Endothelial cell of umbilical vein (primary cell): ENCODE data around the gene CALML5. TPM values are rescaled to one million over a fixed set of nuclear protein-coding genes. Genes with fewer than 3 reads are reported as not detected.

Experiments used
- BruUV-seq: library from RNA; stranded (reverse); fragments of 400-500 nt; replicated peaks from 2 replicates; lab custom pipeline; 2021; lab: Mats Ljungman, UMichigan
- CTCF ChIA-PET: fragments of 300-600, 350-600 bp; sonication (Branson Sonifier 250); formaldehyde crosslinking; loops from one replicate; lab custom pipeline; 2021; ENCODE audit warnings: antibody characterized with exemption, inconsistent platforms; lab: Charles Lee
- POLR2A ChIA-PET: fragments of 300-600, 350-600 bp; sonication (Branson Sonifier 250); formaldehyde crosslinking; loops from one replicate; lab custom pipeline; 2021; ENCODE audit warnings: antibody characterized with exemption, inconsistent platforms; lab: Charles Lee
- DNase-seq: peaks from one replicate; pipeline ENCODE4 v3.0.0-alpha.2; 2011; ENCODE audit warnings: low read depth, low spot score
- FAIRE-seq: peaks from 2 replicates; lab custom pipeline; 2011; peaks lifted over from hg19 to GRCh38; lab: Jason Lieb, UNC
- H2AFZ ChIP-seq: 2 replicates; pipeline ENCODE4 v1.6.0; 2012; ENCODE audit warnings: low read depth, low read length, control low read depth, inconsistent platforms
- H3K27ac ChIP-seq: 2 replicates; pipeline ENCODE4 v1.5.1; 2011; ENCODE audit warnings: low read depth, mild to moderate bottlenecking, control low read depth, low read length, moderate library complexity; ENCODE audit not compliant: insufficient read depth
- H3K27me3 ChIP-seq, 2 experiments: 2 replicates each; pipeline versions ENCODE4 v1.6.0 to v1.6.1; 2011; ENCODE audit warnings: low read length in 2 of 2, mixed read lengths in 1 of 2; ENCODE audit not compliant: control insufficient read depth in 2 of 2, insufficient read depth in 2 of 2
- H3K36me3 ChIP-seq, 2 experiments: 2 replicates in 1 of 2; 3 replicates in 1 of 2; pipeline ENCODE4 v1.5.1; 2011; ENCODE audit warnings: low read length in 2 of 2, mild to moderate bottlenecking in 1 of 2, moderate library complexity in 1 of 2; ENCODE audit not compliant: control insufficient read depth in 2 of 2, insufficient read depth in 2 of 2; ENCODE audit errors: extremely low read depth in 1 of 2
- H3K4me1 ChIP-seq: 3 replicates; pipeline ENCODE4 v1.5.1; 2011; ENCODE audit warnings: mild to moderate bottlenecking, low read length; ENCODE audit not compliant: control insufficient read depth, insufficient read depth; ENCODE audit errors: extremely low read depth
- H3K4me2 ChIP-seq: 2 replicates; pipeline ENCODE4 v1.6.1; 2011; ENCODE audit warnings: low read length, control low read depth, mixed read lengths; ENCODE audit not compliant: insufficient read depth
- H3K4me3 ChIP-seq, 3 experiments: fragments of 200-600 bp in 1 of 3; sonication (generic), shearing (Covaris generic) in 1 of 3; replicated peaks in 1 of 3; 2 replicates each; pipeline ENCODE4 v1.5.1; 2011 to 2016; ENCODE audit warnings: control low read depth in 3 of 3, low read length in 3 of 3, mild to moderate bottlenecking in 2 of 3, inconsistent platforms in 1 of 3, low read depth in 1 of 3, moderate library complexity in 1 of 3; ENCODE audit not compliant: insufficient read depth in 1 of 3
- H3K79me2 ChIP-seq: 2 replicates; pipeline ENCODE4 v1.6.0; 2012; ENCODE audit warnings: low read length, inconsistent platforms; ENCODE audit not compliant: control insufficient read depth, insufficient read depth
- H3K9ac ChIP-seq: replicated peaks from 2 replicates; pipeline ENCODE3; 2011; ENCODE audit warnings: low read length, control low read depth; ENCODE audit not compliant: insufficient read depth; ENCODE audit errors: extremely low read depth
- H3K9me1 ChIP-seq: replicated peaks from 3 replicates; pipeline ENCODE4 v1.6.0; 2011; ENCODE audit warnings: mild to moderate bottlenecking, low read length; ENCODE audit not compliant: control insufficient read depth, insufficient read depth; ENCODE audit errors: extremely low read depth
- H3K9me3 ChIP-seq: replicated peaks from 2 replicates; pipeline ENCODE4 v1.5.1; 2012; ENCODE audit warnings: low read length, inconsistent platforms; ENCODE audit not compliant: control insufficient read depth, insufficient read depth
- H4K20me1 ChIP-seq: replicated peaks from 2 replicates; pipeline ENCODE3; 2011; ENCODE audit warnings: mild to moderate bottlenecking, low read length; ENCODE audit not compliant: control insufficient read depth, insufficient read depth; ENCODE audit errors: extremely low read depth
- EZH2 ChIP-seq: IDR thresholded peaks from 2 replicates; pipeline ENCODE4 v1.6.1; 2012; ENCODE audit warnings: borderline replicate concordance, low read depth, mild to moderate bottlenecking, moderate library complexity, low read length, inconsistent platforms; ENCODE audit not compliant: severe bottlenecking
- FOS ChIP-seq: IDR thresholded peaks from 2 replicates; pipeline ENCODE4 v1.6.1; 2011; ENCODE audit warnings: mild to moderate bottlenecking, low read length, moderate library complexity, borderline replicate concordance; ENCODE audit not compliant: insufficient read depth
- GATA2 ChIP-seq: IDR thresholded peaks from 2 replicates; pipeline ENCODE4 v1.7.0; 2011; ENCODE audit warnings: low read depth, mild to moderate bottlenecking, moderate library complexity, mixed read lengths, low read length; ENCODE audit not compliant: insufficient read length, insufficient read depth
- MYC ChIP-seq: IDR thresholded peaks from one replicate; pipeline ENCODE4 v1.6.1; 2011; ENCODE audit warnings: mild to moderate bottlenecking, low read depth, low read length
- POLR2A ChIP-seq: IDR thresholded peaks from 2 replicates; pipeline ENCODE4 v1.6.1; 2012; ENCODE audit warnings: low read depth, mild to moderate bottlenecking, control low read depth, low read length
- POLR2AphosphoS5 ChIP-seq: IDR thresholded peaks from 2 replicates; pipeline ENCODE4 v1.6.1; 2012; ENCODE audit warnings: low read depth, mild to moderate bottlenecking, control low read depth, low read length, moderate library complexity; ENCODE audit not compliant: insufficient read depth
- dilution Hi-C: fragments of 300-500 bp; cut with MboI; formaldehyde crosslinking; loops from one replicate; pipeline ENCODE4 v1.15.0; 2019; ENCODE audit warnings: low sequenced_read_pairs; ENCODE audit not compliant: extremely low pct_ligation_motif_present
- intact Hi-C: fragments of 100-400 bp; cut with micrococcal nuclease; formaldehyde crosslinking; loops from one replicate; pipeline ENCODE4 v1.10.0; 2022
- polyA plus RNA-seq, 4 experiments: library from polyadenylated mRNA; depleted of rRNA in 3 of 4; stranded (reverse) in 3 of 4; unstranded in 1 of 4; fragments of >200 nt; gene quantifications; 2 replicates each; pipeline versions ENCODE4 v1.2.1 to v1.2.3, GENCODE V29; 2011 to 2012; ENCODE audit warnings: missing spikeins in 1 of 4
- total RNA-seq: library from RNA; stranded (reverse); gene quantifications from 2 replicates; pipeline ENCODE4 v1.2.3, GENCODE V29; 2021
- TF ChIP-seq, protein P1 (sequence below), 2 donors: IDR thresholded peaks; 1 replicate in 1 of 2; 2 replicates in 1 of 2; pipeline ENCODE4 v1.5.1; 2011; ENCODE audit warnings: low read length in 2 of 2, mild to moderate bottlenecking in 2 of 2, moderate library complexity in 2 of 2, control low read depth in 1 of 2, inconsistent platforms in 1 of 2, low read depth in 1 of 2; ENCODE audit not compliant: insufficient read depth in 1 of 2; ENCODE audit errors: extremely low read depth in 1 of 2

CALML5 gene
- total and polyA plus RNA-seq, 2 donors (not counting 3 experiments of a cell fraction or from before 2014, with no cell fraction given) = not detected

DNA sequence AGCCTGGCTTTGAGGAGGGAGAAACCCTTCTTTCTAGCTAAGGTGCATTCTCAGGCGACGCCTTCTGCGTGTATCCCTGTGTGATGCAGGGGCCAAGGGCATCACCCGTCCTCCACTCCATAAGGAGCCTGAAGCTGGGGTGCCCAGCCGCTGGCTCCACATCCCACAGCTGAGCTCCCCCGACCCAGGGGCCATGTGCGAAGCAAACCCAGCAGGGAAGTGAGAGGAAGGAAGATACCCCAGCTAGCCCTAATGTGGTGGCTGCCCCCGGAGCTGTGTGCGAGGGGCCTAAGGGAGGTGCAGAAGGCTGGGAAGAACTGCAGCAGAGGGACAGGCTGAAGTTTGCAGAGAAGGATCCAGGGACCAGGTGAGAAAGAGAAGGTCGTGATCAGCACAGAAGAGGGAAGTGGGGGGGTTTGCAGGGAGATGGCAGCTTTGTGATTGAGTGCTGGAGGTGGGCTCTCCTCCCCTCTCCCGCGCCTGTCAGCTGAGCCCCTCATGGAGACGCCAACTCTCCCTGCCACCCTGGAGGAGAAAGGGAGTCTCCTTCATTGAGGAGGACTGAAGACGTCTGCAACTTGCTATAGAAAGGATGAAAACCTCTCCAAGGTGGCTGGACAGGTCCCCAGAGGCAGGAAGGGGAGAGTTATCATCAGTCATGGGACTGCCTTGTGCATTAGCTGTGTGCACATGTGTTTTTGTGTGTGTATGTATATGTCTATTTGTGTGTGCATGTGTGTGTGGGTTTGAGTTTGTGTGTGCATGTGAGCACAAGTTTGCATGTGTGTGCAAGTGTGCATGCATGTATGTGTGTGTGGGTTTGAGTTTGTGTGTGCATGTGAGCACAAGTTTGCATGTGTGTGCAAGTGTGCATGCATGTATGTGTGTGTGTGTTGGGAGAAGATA, 3.5 kb upstream of the CALML5 start:
- intact Hi-C loops (no loop called here), dilution Hi-C loops (no loop called here)
- Histone ChIP-seq H3K79me2 (no peaks in the 10 kb centered on the region), H3K9ac (no peak overlapping the region), H3K4me1 (no peaks in the 10 kb centered on the region), H3K27me3 (peaks cover 1 to 2% of the 10 kb centered on the region in 2 experiments), H3K4me3 (no peak overlapping the region), H3K9me3 (no peaks in the 10 kb centered on the region), H2AFZ (no peak overlapping the region), H3K36me3 (no peaks in the 10 kb centered on the region), H3K9me1 (no peaks in the 10 kb centered on the region), H3K4me2 (no peak overlapping the region), H4K20me1 (no peaks in the 10 kb centered on the region), H3K27ac (no peak overlapping the region)
- TF ChIP-seq MYC (no peak), FOS (no peak), GATA2 (no peak), EZH2 (no peak), POLR2A (no peak), POLR2AphosphoS5 (no peak)
- TF ChIP-seq, protein P1, sequence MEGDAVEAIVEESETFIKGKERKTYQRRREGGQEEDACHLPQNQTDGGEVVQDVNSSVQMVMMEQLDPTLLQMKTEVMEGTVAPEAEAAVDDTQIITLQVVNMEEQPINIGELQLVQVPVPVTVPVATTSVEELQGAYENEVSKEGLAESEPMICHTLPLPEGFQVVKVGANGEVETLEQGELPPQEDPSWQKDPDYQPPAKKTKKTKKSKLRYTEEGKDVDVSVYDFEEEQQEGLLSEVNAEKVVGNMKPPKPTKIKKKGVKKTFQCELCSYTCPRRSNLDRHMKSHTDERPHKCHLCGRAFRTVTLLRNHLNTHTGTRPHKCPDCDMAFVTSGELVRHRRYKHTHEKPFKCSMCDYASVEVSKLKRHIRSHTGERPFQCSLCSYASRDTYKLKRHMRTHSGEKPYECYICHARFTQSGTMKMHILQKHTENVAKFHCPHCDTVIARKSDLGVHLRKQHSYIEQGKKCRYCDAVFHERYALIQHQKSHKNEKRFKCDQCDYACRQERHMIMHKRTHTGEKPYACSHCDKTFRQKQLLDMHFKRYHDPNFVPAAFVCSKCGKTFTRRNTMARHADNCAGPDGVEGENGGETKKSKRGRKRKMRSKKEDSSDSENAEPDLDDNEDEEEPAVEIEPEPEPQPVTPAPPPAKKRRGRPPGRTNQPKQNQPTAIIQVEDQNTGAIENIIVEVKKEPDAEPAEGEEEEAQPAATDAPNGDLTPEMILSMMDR (IDR thresholded peaks at IDR 0.05; ENCODE audit: extremely low read depth in 1 of 2, insufficient read depth in 1 of 2, low read depth in 1 of 2, low read length in 2 of 2) = no peak
- no peak for DNase-seq
- FAIRE-seq = no peak
- BruUV-seq = no TSS peak
- ChIA-PET CTCF (interaction anchor here (1.1 to 1.5 kb wide), 2 partner anchors 11 to 120 kb away, joined by 3 to 8 read pairs; no protein-coding TSS in a partner anchor), POLR2A (no interaction called here)
